ENCODE measurements around the gene CDK13. TPM values are rescaled to one million over a fixed set of nuclear protein-coding genes. Genes with fewer than 3 reads are reported as not detected.

The CDK13 gene
- total RNA-seq, 1 donor from 2014 or later, result 49.8 TPM

DNA sequence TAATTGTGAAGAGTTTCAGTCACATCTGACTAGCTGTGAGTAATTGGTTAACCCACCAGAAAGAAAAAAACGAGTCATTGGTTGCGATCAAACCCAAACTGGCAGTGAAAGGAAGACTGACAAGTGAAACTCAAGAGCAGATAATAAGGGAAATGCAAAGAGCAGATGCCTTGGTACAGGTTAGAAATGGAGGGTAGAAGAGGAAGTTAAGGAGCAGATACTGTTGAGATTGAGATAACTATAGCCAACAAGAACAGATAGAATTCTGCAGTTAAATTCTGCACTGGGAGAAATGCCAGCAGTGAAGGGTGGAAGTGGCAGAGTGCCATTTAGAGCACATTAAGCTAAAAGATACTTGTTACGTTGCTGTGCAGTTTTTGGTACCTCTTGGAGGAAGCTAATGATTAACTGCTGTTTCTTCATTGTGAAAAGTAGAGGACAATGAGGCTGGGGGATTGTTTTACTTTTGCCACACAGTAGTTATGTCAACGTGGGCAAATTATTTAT is 65.8 kb downstream of the CDK13 start:
- peak; percentile 26 for DNase-seq (ENCODE audit: low read depth)
- TF ChIP-seq, protein P1, sequence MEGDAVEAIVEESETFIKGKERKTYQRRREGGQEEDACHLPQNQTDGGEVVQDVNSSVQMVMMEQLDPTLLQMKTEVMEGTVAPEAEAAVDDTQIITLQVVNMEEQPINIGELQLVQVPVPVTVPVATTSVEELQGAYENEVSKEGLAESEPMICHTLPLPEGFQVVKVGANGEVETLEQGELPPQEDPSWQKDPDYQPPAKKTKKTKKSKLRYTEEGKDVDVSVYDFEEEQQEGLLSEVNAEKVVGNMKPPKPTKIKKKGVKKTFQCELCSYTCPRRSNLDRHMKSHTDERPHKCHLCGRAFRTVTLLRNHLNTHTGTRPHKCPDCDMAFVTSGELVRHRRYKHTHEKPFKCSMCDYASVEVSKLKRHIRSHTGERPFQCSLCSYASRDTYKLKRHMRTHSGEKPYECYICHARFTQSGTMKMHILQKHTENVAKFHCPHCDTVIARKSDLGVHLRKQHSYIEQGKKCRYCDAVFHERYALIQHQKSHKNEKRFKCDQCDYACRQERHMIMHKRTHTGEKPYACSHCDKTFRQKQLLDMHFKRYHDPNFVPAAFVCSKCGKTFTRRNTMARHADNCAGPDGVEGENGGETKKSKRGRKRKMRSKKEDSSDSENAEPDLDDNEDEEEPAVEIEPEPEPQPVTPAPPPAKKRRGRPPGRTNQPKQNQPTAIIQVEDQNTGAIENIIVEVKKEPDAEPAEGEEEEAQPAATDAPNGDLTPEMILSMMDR (IDR thresholded peaks at IDR 0.05; ENCODE audit: insufficient read depth, low read length, poor library complexity, severe bottlenecking), result no peak
- no peak overlapping the region for H3K4me3 ChIP-seq (ENCODE audit: low read depth, low read length)
- H3K36me3 ChIP-seq (ENCODE audit: control insufficient read depth, insufficient read depth, low read length), result no peaks in the 10 kb centered on the region
- H3K27me3 ChIP-seq (ENCODE audit: control insufficient read depth, insufficient read depth, low read length), result no peaks in the 10 kb centered on the region

DNA sequence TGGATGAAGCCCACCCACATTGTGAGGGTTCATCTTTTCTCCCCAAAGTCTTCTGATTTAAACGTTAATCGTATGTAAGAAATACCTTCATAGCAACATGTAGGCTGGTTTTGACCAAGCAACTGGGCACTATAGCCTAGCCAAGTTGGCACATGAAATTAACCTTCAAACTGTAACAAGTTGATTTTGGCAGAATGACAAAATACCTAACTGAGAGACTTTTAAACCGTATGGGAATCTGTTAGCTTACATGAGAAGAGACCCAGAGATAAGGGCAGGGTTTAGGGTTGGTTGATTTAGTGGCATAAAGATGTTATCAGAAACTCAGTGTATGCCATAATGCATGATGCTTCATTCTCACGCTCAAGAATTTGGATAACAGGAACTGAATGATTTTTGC is 69.5 kb downstream of the CDK13 start:
- Histone ChIP-seq H3K27me3 (ENCODE audit: control insufficient read depth, insufficient read depth, low read length) (no peaks in the 10 kb centered on the region), H3K36me3 (ENCODE audit: control insufficient read depth, insufficient read depth, low read length) (no peaks in the 10 kb centered on the region), H3K4me3 (ENCODE audit: low read depth, low read length) (no peak overlapping the region)
- DNase-seq (ENCODE audit: low read depth), result no peak
- TF ChIP-seq, protein P1 (IDR thresholded peaks at IDR 0.05; ENCODE audit: insufficient read depth, low read length, poor library complexity, severe bottlenecking), result no peak

DNA sequence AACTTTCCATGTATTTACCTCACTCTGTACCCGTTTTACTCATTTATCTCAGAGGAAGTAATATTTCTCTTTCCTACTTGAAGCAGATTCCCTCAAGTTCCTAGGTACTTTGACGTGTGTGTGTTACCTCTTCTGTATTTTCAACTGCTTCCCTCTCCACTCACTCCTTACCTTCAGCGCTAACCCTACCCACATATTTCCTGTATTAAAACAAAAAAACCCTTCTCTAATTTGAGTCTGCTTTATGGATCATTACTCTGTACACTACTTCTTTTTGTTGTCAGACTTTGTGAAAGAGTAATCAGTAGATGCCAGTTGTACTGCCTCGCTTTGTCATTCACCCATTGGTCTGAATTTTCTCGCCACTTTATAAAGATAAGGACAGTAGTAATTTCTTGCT is 74.0 kb downstream of the CDK13 start:
- TF ChIP-seq, protein P1 (IDR thresholded peaks at IDR 0.05; ENCODE audit: insufficient read depth, low read length, poor library complexity, severe bottlenecking), result no peak
- H3K4me3 ChIP-seq (ENCODE audit: low read depth, low read length), result no peak overlapping the region
- no peaks in the 10 kb centered on the region for H3K36me3 ChIP-seq (ENCODE audit: control insufficient read depth, insufficient read depth, low read length)
- no peaks in the 10 kb centered on the region for H3K27me3 ChIP-seq (ENCODE audit: control insufficient read depth, insufficient read depth, low read length)
- no peak for DNase-seq (ENCODE audit: low read depth)

DNA sequence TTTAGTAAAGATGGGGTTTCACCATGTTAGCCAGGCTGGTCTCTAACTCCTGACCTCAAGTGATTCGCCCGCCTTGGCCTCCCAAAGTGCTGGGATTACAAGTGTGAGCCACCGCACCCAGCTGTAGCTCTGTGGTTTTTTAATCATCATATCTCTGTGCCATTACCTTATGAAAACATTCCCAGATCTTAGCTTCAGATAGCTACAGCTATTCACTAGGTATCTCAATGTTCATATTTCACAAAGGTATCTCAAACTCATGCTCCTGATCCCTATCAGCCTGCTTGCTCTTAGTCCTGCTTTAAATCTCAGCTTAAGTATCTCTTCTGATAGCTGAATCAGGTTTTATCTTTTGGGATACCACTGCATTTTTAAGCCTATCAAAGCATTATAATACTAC is 74.8 kb downstream of the CDK13 start:
- Histone ChIP-seq H3K4me3 (ENCODE audit: low read depth, low read length) (no peak overlapping the region), H3K27me3 (ENCODE audit: control insufficient read depth, insufficient read depth, low read length) (no peaks in the 10 kb centered on the region), H3K36me3 (ENCODE audit: control insufficient read depth, insufficient read depth, low read length) (no peaks in the 10 kb centered on the region)
- TF ChIP-seq, protein P1 (IDR thresholded peaks at IDR 0.05; ENCODE audit: insufficient read depth, low read length, poor library complexity, severe bottlenecking), result no peak
- DNase-seq (ENCODE audit: low read depth), result no peak

DNA sequence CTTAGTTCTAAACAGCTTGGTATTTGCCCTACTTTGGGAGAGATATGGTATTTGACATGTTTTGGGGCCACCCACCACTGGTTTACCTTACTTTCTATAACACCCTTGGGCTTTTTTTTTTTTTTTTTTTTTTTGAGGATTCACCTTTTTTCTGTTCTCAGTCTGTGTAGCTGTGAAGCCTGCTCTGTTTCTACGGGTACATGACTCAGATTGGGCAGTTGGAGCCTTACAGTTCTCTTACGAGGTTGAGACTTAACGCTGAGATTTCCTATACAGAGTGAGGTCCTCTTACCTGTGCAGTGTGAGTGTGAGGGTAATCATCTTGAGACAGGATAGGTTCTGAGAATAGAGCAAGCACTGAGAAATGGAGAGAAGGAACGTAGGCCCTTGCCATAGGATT is 77.5 kb downstream of the CDK13 start:
- no peak for DNase-seq (ENCODE audit: low read depth)
- H3K27me3 ChIP-seq (ENCODE audit: control insufficient read depth, insufficient read depth, low read length), result no peaks in the 10 kb centered on the region
- H3K36me3 ChIP-seq (ENCODE audit: control insufficient read depth, insufficient read depth, low read length), result no peaks in the 10 kb centered on the region
- no peak overlapping the region for H3K4me3 ChIP-seq (ENCODE audit: low read depth, low read length)
- TF ChIP-seq, protein P1 (IDR thresholded peaks at IDR 0.05; ENCODE audit: insufficient read depth, low read length, poor library complexity, severe bottlenecking), result no peak

DNA sequence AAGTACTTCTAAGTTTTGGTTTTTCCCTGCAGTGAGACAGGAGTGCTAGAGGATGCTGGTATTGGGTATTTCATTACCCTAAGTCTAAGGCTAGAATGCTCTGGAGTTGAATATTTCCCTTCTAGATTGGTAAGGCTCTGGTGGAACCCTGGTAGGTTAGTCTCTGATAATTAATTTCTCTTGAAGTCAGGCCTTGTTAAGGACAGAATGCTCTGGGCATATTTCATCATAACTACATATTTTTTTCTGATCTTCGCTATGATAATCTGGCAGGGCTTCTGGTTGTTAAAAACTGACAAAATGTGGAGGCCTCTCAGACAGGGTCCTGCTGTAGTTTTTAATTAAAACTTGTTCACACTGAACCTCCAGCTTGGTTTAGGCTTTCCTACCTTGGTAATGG is 83.8 kb downstream of the CDK13 start:
- H3K36me3 ChIP-seq (ENCODE audit: control insufficient read depth, insufficient read depth, low read length), result no peaks in the 10 kb centered on the region
- TF ChIP-seq, protein P1 (IDR thresholded peaks at IDR 0.05; ENCODE audit: insufficient read depth, low read length, poor library complexity, severe bottlenecking), result no peak
- no peaks in the 10 kb centered on the region for H3K27me3 ChIP-seq (ENCODE audit: control insufficient read depth, insufficient read depth, low read length)
- DNase-seq (ENCODE audit: low read depth), result no peak
- H3K4me3 ChIP-seq (ENCODE audit: low read depth, low read length), result no peak overlapping the region
